ENCODE results near the gene SLC25A47. TPM values are rescaled to one million over a fixed set of nuclear protein-coding genes. Genes with fewer than 3 reads are reported as not detected.

The SLC25A47 gene
- total RNA-seq, 1 experiment from 2014 or later: not detected

DNA sequence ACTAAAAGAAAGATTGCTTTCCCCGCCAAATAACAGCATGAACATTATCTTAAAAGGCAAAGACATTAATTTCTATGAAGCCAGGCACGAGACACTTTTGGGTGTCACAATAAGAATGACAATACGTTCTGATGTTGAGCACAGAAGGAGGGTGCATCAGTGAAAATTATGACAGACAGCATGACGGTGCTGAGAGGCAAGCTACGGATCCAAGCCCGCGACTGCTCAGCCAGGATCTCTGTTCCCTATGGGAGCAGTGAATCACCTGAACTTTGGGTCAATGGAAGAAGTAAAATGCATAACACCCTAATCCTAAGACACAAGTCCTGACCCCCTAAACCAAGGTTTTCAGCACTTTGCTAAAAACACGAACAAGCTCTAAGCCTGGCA lies 51.7 kb downstream of the SLC25A47 start:
- Mint-ChIP-seq H3K27ac (peak overlapping the region; percentile 85), H3K4me1 (peaks cover 48% of the 10 kb centered on the region), H3K27me3 (ENCODE audit: low read depth) (no peaks in the 10 kb centered on the region), H3K36me3 (peaks cover 4% of the 10 kb centered on the region; the same call in 1 of the 2 replicates), H3K4me3 (peak overlapping the region; percentile 96), H3K9me3 (no peaks in the 10 kb centered on the region)
- ATAC-seq (no peak), DNase-seq (ENCODE audit: low spot score) (no peak)
- TF ChIP-seq ESRRA (CRISPR knock-in tag; IDR thresholded peaks at IDR 0.05; ENCODE audit: borderline replicate concordance): no peak
- POLR2A ChIA-PET: interaction anchor here (0.9 to 1.0 kb wide), 2 partner anchors 133 to 150 kb away, joined by 3 to 5 read pairs; no protein-coding TSS in a partner anchor
- CTCF ChIA-PET: interaction anchor here (0.7 to 0.9 kb wide), 2 partner anchors 9 to 71 kb away, joined by 3 to 4 read pairs; no protein-coding TSS in a partner anchor

DNA sequence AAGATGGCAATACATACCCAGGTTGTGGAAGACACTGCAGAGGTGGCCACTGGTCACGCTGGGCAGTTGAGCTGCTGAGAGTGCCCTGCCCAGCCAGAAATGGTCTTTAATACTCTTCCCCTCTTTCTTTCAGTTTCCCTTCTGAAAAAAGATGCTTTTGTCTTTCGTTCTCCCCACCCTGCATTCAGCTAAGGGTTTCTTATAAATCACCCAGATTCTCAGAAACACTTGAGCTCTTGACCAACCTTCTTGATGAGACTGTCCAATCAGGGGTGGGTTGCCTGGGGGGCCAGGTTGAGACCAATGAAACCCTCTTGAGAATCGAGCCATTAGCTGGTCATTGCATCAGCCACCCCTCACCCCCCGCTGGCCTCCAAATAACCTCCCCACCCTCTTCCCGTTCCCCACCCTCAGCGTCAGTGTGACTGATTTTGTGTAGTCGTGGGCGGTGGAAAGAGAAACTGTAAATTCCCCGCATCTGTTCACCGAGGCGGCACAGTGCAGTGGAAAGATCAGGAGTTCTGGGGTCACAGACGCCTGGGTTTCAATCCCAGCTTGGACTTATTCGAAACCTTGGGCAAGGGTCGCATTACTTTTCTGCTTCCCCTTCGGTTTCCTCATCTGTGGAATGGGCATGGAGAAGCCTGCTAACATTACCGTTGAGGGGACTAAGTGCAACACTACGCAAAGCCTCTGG lies 52.3 kb downstream of the SLC25A47 start:
- CTCF ChIA-PET: interaction anchor here (0.7 to 0.9 kb wide), 2 partner anchors 8 to 71 kb away, joined by 3 to 4 read pairs; no protein-coding TSS in a partner anchor
- H3K9me3 Mint-ChIP-seq: no peaks in the 10 kb centered on the region
- H3K27me3 Mint-ChIP-seq (ENCODE audit: low read depth): no peaks in the 10 kb centered on the region
- peak overlapping the region; percentile 85 for H3K27ac Mint-ChIP-seq
- POLR2A ChIA-PET: interaction anchor here (0.8 to 1.0 kb wide), 2 partner anchors 11 to 151 kb away, joined by 3 read pairs; no protein-coding TSS in a partner anchor
- H3K36me3 Mint-ChIP-seq: peaks cover 4% of the 10 kb centered on the region; the same call in 1 of the 2 replicates
- peak overlapping the region; percentile 96 for H3K4me3 Mint-ChIP-seq
- ATAC-seq (no peak), DNase-seq (ENCODE audit: low spot score) (peak; percentile 65)
- peak; percentile 67; the same call in 1 of the 2 replicates for TF ChIP-seq EMX1 (CRISPR knock-in tag; IDR thresholded peaks at IDR 0.05)
- TF ChIP-seq, protein P1, sequence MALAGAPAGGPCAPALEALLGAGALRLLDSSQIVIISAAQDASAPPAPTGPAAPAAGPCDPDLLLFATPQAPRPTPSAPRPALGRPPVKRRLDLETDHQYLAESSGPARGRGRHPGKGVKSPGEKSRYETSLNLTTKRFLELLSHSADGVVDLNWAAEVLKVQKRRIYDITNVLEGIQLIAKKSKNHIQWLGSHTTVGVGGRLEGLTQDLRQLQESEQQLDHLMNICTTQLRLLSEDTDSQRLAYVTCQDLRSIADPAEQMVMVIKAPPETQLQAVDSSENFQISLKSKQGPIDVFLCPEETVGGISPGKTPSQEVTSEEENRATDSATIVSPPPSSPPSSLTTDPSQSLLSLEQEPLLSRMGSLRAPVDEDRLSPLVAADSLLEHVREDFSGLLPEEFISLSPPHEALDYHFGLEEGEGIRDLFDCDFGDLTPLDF (CRISPR knock-in tag; IDR thresholded peaks at IDR 0.05): no peak
- TF ChIP-seq JUN (CRISPR knock-in tag; IDR thresholded peaks at IDR 0.05): no peak
- TF ChIP-seq GABPB1 (CRISPR knock-in tag; IDR thresholded peaks at IDR 0.05): peak; percentile 96
- TF ChIP-seq, protein P2, sequence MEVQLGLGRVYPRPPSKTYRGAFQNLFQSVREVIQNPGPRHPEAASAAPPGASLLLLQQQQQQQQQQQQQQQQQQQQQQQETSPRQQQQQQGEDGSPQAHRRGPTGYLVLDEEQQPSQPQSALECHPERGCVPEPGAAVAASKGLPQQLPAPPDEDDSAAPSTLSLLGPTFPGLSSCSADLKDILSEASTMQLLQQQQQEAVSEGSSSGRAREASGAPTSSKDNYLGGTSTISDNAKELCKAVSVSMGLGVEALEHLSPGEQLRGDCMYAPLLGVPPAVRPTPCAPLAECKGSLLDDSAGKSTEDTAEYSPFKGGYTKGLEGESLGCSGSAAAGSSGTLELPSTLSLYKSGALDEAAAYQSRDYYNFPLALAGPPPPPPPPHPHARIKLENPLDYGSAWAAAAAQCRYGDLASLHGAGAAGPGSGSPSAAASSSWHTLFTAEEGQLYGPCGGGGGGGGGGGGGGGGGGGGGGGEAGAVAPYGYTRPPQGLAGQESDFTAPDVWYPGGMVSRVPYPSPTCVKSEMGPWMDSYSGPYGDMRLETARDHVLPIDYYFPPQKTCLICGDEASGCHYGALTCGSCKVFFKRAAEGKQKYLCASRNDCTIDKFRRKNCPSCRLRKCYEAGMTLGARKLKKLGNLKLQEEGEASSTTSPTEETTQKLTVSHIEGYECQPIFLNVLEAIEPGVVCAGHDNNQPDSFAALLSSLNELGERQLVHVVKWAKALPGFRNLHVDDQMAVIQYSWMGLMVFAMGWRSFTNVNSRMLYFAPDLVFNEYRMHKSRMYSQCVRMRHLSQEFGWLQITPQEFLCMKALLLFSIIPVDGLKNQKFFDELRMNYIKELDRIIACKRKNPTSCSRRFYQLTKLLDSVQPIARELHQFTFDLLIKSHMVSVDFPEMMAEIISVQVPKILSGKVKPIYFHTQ (CRISPR knock-in tag; IDR thresholded peaks at IDR 0.05): 0 out of 2 replicates have a peak, but pooled peaks have one; percentile 28
- TF ChIP-seq TP53 (CRISPR knock-in tag; IDR thresholded peaks at IDR 0.05): peak; percentile 48; the same call in 1 of the 2 replicates
- peaks cover 48% of the 10 kb centered on the region for H3K4me1 Mint-ChIP-seq

DNA sequence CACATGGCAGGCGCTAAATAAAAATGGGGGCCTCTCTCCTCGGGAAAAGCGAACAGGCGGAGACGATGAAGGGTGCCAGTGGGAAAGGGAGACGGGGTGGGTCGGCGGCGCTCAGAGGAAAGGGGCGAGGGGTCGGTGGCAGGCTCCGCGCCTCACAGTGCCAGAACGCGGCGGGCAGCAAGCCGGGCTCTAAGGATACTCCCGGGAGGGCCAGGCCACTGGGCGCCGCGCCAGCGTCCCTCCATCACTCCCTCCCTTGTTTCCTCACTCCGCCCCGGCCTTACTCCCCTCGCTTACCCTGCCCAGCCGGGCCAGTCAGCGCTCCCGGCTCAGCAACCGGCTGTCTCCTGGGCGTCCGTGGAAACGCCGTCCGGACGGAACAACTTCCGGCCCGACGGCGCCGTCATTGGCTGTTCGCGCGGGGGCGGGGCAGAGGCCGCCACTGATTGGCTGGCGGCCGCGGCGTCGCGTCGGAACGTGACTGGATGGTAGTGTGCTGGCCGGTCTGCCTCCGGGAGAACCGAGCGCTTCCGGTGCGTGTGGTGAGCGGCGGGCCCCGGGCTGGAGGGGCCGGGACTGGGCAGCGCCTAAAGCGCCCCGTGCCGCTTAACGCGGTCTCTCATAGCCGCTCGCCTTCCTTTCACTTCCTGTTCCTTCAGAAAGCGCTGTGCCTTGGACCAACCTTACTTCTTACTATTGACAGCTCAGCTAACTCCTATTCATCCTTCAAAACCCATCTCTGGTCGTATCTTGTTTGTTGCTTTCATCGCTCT lies 53.0 kb downstream of the SLC25A47 start, which contains the start of gene WDR25:
Gene WDR25 (plus strand): TSS at position 523 of the 773 bp plus-strand sequence.
- Mint-ChIP-seq H3K4me3 (peak within 1 kb of the TSS; percentile 96), H3K4me1 (peaks cover 51% of the 10 kb centered on the region), H3K36me3 (peaks cover 4% of the 10 kb centered on the region; the same call in 1 of the 2 replicates), H3K27ac (peak within 1 kb of the TSS; percentile 98), H3K9me3 (no peaks in the 10 kb centered on the region), H3K27me3 (ENCODE audit: low read depth) (no peaks in the 10 kb centered on the region)
- peak; percentile 94 for DNase-seq (ENCODE audit: low spot score)
- ChIA-PET POLR2A (interaction anchor here (0.8 kb wide), 1 partner anchor 12 kb away, joined by 3 read pairs; no protein-coding TSS in a partner anchor), CTCF (no interaction called here)
- ATAC-seq: peak; percentile 88
- TF ChIP-seq GTF2I (CRISPR knock-in tag; conservative IDR thresholded peaks at IDR 0.05) (no peak), ATF1 (CRISPR knock-in tag; IDR thresholded peaks at IDR 0.05) (no peak), ESRRA (CRISPR knock-in tag; IDR thresholded peaks at IDR 0.05; ENCODE audit: borderline replicate concordance) (0 out of 2 replicates have a peak, but pooled peaks have one; percentile 13), MXD4 (CRISPR knock-in tag; IDR thresholded peaks at IDR 0.05; ENCODE audit: borderline replicate concordance) (no peak), ZNF219 (CRISPR knock-in tag; IDR thresholded peaks at IDR 0.05; ENCODE audit: borderline replicate concordance) (no peak), TEAD4 (CRISPR knock-in tag; IDR thresholded peaks at IDR 0.05) (no peak)
- TF ChIP-seq, protein P3, sequence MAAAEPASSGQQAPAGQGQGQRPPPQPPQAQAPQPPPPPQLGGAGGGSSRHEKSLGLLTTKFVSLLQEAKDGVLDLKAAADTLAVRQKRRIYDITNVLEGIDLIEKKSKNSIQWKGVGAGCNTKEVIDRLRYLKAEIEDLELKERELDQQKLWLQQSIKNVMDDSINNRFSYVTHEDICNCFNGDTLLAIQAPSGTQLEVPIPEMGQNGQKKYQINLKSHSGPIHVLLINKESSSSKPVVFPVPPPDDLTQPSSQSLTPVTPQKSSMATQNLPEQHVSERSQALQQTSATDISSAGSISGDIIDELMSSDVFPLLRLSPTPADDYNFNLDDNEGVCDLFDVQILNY (CRISPR knock-in tag; IDR thresholded peaks at IDR 0.05): no peak
- TF ChIP-seq, protein P4, sequence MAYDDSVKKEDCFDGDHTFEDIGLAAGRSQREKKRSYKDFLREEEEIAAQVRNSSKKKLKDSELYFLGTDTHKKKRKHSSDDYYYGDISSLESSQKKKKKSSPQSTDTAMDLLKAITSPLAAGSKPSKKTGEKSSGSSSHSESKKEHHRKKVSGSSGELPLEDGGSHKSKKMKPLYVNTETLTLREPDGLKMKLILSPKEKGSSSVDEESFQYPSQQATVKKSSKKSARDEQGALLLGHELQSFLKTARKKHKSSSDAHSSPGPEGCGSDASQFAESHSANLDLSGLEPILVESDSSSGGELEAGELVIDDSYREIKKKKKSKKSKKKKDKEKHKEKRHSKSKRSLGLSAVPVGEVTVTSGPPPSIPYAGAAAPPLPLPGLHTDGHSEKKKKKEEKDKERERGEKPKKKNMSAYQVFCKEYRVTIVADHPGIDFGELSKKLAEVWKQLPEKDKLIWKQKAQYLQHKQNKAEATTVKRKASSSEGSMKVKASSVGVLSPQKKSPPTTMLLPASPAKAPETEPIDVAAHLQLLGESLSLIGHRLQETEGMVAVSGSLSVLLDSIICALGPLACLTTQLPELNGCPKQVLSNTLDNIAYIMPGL (CRISPR knock-in tag; IDR thresholded peaks at IDR 0.05): peak; percentile 66; the same call in 1 of the 2 replicates
- TF ChIP-seq, protein P5, sequence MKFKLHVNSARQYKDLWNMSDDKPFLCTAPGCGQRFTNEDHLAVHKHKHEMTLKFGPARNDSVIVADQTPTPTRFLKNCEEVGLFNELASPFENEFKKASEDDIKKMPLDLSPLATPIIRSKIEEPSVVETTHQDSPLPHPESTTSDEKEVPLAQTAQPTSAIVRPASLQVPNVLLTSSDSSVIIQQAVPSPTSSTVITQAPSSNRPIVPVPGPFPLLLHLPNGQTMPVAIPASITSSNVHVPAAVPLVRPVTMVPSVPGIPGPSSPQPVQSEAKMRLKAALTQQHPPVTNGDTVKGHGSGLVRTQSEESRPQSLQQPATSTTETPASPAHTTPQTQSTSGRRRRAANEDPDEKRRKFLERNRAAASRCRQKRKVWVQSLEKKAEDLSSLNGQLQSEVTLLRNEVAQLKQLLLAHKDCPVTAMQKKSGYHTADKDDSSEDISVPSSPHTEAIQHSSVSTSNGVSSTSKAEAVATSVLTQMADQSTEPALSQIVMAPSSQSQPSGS (CRISPR knock-in tag; IDR thresholded peaks at IDR 0.05; ENCODE audit: borderline replicate concordance, low read depth): no peak
- TF ChIP-seq, protein P6, sequence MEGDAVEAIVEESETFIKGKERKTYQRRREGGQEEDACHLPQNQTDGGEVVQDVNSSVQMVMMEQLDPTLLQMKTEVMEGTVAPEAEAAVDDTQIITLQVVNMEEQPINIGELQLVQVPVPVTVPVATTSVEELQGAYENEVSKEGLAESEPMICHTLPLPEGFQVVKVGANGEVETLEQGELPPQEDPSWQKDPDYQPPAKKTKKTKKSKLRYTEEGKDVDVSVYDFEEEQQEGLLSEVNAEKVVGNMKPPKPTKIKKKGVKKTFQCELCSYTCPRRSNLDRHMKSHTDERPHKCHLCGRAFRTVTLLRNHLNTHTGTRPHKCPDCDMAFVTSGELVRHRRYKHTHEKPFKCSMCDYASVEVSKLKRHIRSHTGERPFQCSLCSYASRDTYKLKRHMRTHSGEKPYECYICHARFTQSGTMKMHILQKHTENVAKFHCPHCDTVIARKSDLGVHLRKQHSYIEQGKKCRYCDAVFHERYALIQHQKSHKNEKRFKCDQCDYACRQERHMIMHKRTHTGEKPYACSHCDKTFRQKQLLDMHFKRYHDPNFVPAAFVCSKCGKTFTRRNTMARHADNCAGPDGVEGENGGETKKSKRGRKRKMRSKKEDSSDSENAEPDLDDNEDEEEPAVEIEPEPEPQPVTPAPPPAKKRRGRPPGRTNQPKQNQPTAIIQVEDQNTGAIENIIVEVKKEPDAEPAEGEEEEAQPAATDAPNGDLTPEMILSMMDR (IDR thresholded peaks at IDR 0.05): no peak
- TF ChIP-seq, protein P7, sequence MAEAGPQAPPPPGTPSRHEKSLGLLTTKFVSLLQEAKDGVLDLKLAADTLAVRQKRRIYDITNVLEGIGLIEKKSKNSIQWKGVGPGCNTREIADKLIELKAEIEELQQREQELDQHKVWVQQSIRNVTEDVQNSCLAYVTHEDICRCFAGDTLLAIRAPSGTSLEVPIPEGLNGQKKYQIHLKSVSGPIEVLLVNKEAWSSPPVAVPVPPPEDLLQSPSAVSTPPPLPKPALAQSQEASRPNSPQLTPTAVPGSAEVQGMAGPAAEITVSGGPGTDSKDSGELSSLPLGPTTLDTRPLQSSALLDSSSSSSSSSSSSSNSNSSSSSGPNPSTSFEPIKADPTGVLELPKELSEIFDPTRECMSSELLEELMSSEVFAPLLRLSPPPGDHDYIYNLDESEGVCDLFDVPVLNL (CRISPR knock-in tag; IDR thresholded peaks at IDR 0.05; ENCODE audit: borderline replicate concordance, low read depth): no peak
